H1 (cell line): ENCODE data around the gene MYBPHL.

Experiments used
- BCL11A ChIP-seq, 2 experiments: IDR thresholded peaks; one replicate each; pipeline ENCODE4 v1.6.1; 2011; ENCODE audit warnings: low read depth in 2 of 2, low read length in 2 of 2, mild to moderate bottlenecking in 2 of 2
- BRCA1 ChIP-seq: IDR thresholded peaks from 2 replicates; pipeline ENCODE4 v1.6.1; 2012; ENCODE audit warnings: low read depth, low read length, improper control_type of control experiment
- CHD1 ChIP-seq: IDR thresholded peaks from 2 replicates; pipeline ENCODE4 v1.6.1; 2012; ENCODE audit warnings: low read depth, low read length, improper control_type of control experiment
- CHD7 ChIP-seq: fragments of 300-600 bp; sonication (generic); IDR thresholded peaks from 2 replicates; pipeline ENCODE4 v1.7.1; 2012; ENCODE audit warnings: low read length, moderate library complexity, mild to moderate bottlenecking, inconsistent platforms; ENCODE audit not compliant: insufficient replicate concordance
- CREB1 ChIP-seq: IDR thresholded peaks from 2 replicates; pipeline ENCODE4 v1.6.1; 2012; ENCODE audit warnings: inconsistent platforms
- CTCF ChIP-seq, 3 experiments: IDR thresholded peaks; 1 replicate in 2 of 3; 2 replicates in 1 of 3; pipeline versions ENCODE4 v1.5.1 to v1.6.1; 2011; ENCODE audit warnings: low read length in 3 of 3, mild to moderate bottlenecking in 3 of 3, inconsistent platforms in 2 of 3, low read depth in 1 of 3, moderate library complexity in 1 of 3; ENCODE audit not compliant: insufficient read depth in 1 of 3; ENCODE audit errors: control extremely low read depth in 1 of 3
- EP300 ChIP-seq, 2 experiments: IDR thresholded peaks; 1 replicate in 1 of 2; 2 replicates in 1 of 2; pipeline ENCODE4 v1.6.1; 2011 to 2012; ENCODE audit warnings: low read depth in 2 of 2, low read length in 2 of 2, mild to moderate bottlenecking in 2 of 2, borderline replicate concordance in 1 of 2, inconsistent platforms in 1 of 2, moderate library complexity in 1 of 2
- POLR2A ChIP-seq, 2 experiments: IDR thresholded peaks; 1 replicate in 1 of 2; 2 replicates in 1 of 2; pipeline ENCODE4 v1.6.1; 2011; ENCODE audit warnings: low read depth in 2 of 2, low read length in 2 of 2, mild to moderate bottlenecking in 2 of 2; ENCODE audit errors: control extremely low read depth in 1 of 2
- POLR2AphosphoS5 ChIP-seq: IDR thresholded peaks from 2 replicates; pipeline ENCODE4 v1.6.1; 2011; ENCODE audit warnings: low read depth, low read length
- POU5F1 ChIP-seq: IDR thresholded peaks from 2 replicates; pipeline ENCODE4 v1.6.1; 2011; ENCODE audit warnings: low read depth, mild to moderate bottlenecking, low read length, moderate library complexity
- RAD21 ChIP-seq, 2 experiments: IDR thresholded peaks in 1 of 2; conservative IDR thresholded peaks in 1 of 2; 2 replicates each; pipeline ENCODE4 v1.6.1; 2011; ENCODE audit warnings: low read depth in 2 of 2, low read length in 2 of 2, improper control_type of control experiment in 1 of 2, inconsistent platforms in 1 of 2, mild to moderate bottlenecking in 1 of 2, moderate library complexity in 1 of 2
- RNF2 ChIP-seq: fragments of 200-900, 300-1000 bp; sonication (generic); IDR thresholded peaks from 2 replicates; pipeline ENCODE4 v1.7.1; 2016; ENCODE audit warnings: borderline replicate concordance, low read depth, mild to moderate bottlenecking, antibody characterized with exemption, low read length; ENCODE audit not compliant: poor library complexity, severe bottlenecking; ENCODE audit errors: missing control alignments
- TAF1 ChIP-seq: IDR thresholded peaks from 2 replicates; pipeline ENCODE4 v1.6.1; 2011; ENCODE audit warnings: mild to moderate bottlenecking, low read depth, low read length
- YY1 ChIP-seq: IDR thresholded peaks from 2 replicates; pipeline ENCODE4 v1.6.1; 2011; ENCODE audit warnings: low read depth, mild to moderate bottlenecking, low read length

GRCh38 chr1:109249654-109250401 is 57.0 kb downstream of the MYBPHL start:
- TF ChIP-seq BCL11A (IDR thresholded peaks at IDR 0.05; ENCODE audit: low read depth in 2 of 2, low read length in 2 of 2) (no peak), BRCA1 (no peak), CTCF (IDR thresholded peaks at IDR 0.05; ENCODE audit: control extremely low read depth in 1 of 3, insufficient read depth in 1 of 3, low read depth in 1 of 3, low read length in 3 of 3) (no peak), YY1 (no peak), POU5F1 (no peak), RAD21 (IDR thresholded peaks at IDR 0.05 in 1 of 2, conservative IDR thresholded peaks at IDR 0.05 in 1 of 2; ENCODE audit: low read depth in 2 of 2, low read length in 2 of 2) (no peak), TAF1 (no peak), CREB1 (no peak), EP300 (IDR thresholded peaks at IDR 0.05; ENCODE audit: borderline replicate concordance in 1 of 2, low read depth in 2 of 2, low read length in 2 of 2) (no peak), CHD7 (no peak), POLR2AphosphoS5 (no peak), CHD1 (no peak), POLR2A (IDR thresholded peaks at IDR 0.05; ENCODE audit: control extremely low read depth in 1 of 2, low read depth in 2 of 2, low read length in 2 of 2) (no peak), RNF2 (no peak)
